ENCODE measurements around the gene MYOM1.

GRCh38 chr18:3164381-3164780 is 55.4 kb downstream of the MYOM1 start:
- TF ChIP-seq CTCF (IDR thresholded peaks at IDR 0.05; ENCODE audit: low read depth, low read length) (no peak), EZH2phosphoT487 (IDR thresholded peaks at IDR 0.05; ENCODE audit: low read depth) (no peak)

All from OCI-LY3 (cell line).